Heart left ventricle (tissue), 13 donors: ENCODE results near the gene C1QTNF12.

ENCODE experiments used
- POLR2A ChIP-seq, 2 donors: fragments of 450-650 bp; IDR thresholded peaks; one replicate each; pipeline ENCODE4 v1.6.1; 2017; ENCODE audit warnings: antibody characterized with exemption in 2 of 2, mild to moderate bottlenecking in 2 of 2, moderate library complexity in 2 of 2
- TF ChIP-seq, protein P1 (sequence below), 12 donors: fragments of 200-600 bp; sonication (generic) in 4 of 12; IDR thresholded peaks; one replicate each; pipeline versions ENCODE4 v1.5.0 to v1.8.0; 2018 to 2022; ENCODE audit warnings: antibody characterized with exemption in 12 of 12, mild to moderate bottlenecking in 5 of 12
- donor health status: ischemic (EF 13 %, LVEDD 7.1; RV severe dilation, severe dysfunction).
- donor health status: DM: no; HTN: yes; CAD: no.
- donor health status: DM: no; HTN: no; CAD: no.
- donor health status: ischemic (EF 25% LVEDD 6.9; RV normal size, moderate dysfunction).
- donor health status: ischemic (EF 25% LVEDD 5.7; RV mildly dilated, moderate dysfunction).
- donor health status: ischemic (EF 35%, LVEDD 5.7; RV mildly dilated, moderate dysfunction).
- donor health status: nonischemic (EF 11% LVEDD 7.7; RV severe dilation, severe dysfunction).
- donor health status: DM: yes; HTN: yes; CAD: no.
- donor health status: PGD.
- donor health status: ischemic (EF 29% LVEDD 5.4; RV normal size, mild dysfunction).
- donor health status: nonischemic (EF 23%, LVEDD 6.1; RV moderate dilation, normal function).

DNA sequence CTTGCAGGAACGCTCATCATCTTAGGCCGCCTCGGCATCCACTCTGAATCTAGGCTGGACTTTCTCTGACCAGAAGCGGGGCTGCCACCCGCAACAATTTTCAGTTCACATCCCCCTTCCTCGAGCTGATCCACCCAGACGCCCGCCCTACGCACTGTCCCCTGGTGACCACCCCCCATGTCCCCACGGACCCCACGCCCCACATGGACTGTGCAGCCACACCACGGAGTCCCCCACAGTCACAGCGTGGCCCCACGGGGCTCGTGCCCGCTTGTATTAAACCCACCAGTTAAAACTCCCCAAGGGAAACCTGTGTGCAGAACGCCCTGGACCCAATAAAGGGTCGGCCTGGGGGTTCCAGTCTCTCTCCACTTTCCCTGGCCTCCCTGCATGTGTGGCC, 13.0 kb upstream of the C1QTNF12 start:
- TF ChIP-seq, protein P1, sequence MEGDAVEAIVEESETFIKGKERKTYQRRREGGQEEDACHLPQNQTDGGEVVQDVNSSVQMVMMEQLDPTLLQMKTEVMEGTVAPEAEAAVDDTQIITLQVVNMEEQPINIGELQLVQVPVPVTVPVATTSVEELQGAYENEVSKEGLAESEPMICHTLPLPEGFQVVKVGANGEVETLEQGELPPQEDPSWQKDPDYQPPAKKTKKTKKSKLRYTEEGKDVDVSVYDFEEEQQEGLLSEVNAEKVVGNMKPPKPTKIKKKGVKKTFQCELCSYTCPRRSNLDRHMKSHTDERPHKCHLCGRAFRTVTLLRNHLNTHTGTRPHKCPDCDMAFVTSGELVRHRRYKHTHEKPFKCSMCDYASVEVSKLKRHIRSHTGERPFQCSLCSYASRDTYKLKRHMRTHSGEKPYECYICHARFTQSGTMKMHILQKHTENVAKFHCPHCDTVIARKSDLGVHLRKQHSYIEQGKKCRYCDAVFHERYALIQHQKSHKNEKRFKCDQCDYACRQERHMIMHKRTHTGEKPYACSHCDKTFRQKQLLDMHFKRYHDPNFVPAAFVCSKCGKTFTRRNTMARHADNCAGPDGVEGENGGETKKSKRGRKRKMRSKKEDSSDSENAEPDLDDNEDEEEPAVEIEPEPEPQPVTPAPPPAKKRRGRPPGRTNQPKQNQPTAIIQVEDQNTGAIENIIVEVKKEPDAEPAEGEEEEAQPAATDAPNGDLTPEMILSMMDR (IDR thresholded peaks at IDR 0.05), result no peak
- TF ChIP-seq POLR2A (IDR thresholded peaks at IDR 0.05), result no peak
